NCI-H1092 (cell line): Measurements from ENCODE around the gene RASSF5.
A peak's percentile ranks its signal among the peaks of the same experiment; 100 is the strongest.

Experiments used
- DNase-seq: peaks from one replicate; lab custom pipeline; 2025; lab: John Stamatoyannopoulos, UW

The RASSF5 gene

DNA sequence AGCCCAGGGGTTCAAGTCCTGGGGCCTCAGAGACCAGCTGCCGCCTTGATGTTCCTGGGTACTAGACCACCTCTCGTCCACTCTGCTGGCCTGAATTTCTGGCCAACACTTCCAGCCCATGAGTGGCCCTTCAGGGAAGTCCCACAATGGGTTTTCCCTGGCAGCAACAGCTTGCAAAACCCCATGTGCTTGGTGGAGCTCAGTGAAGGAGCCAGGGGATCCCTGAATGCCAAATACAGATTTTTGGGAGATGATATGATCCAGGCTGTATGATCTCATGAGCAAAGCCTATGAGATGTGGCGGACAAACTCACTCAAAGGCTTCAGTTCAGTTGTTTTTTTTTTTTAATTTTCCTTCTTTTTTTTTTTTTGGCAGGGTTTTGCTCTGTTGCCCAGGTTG lies 9.6 kb upstream of the RASSF5 start:
- no peak for DNase-seq

DNA sequence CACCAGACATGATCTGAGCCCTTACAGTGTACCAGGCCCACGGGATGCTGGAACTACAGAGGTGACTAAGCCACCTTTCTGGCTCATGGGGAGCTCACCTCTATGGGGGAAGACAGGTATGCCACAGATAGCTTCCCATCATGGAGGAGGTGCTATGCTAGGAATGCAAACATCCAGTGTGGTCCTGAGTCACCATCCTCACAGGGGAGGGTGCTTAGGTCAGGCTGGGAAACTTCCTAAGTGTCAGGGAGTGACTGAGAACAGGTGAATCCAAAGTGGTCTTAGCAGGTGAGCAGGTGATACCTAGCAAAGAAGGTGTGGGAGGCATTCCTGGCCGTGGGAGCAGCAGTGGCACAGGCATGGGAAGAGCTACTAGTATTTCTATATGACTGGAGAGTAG lies 8.6 kb upstream of the RASSF5 start:
- DNase-seq: no peak

DNA sequence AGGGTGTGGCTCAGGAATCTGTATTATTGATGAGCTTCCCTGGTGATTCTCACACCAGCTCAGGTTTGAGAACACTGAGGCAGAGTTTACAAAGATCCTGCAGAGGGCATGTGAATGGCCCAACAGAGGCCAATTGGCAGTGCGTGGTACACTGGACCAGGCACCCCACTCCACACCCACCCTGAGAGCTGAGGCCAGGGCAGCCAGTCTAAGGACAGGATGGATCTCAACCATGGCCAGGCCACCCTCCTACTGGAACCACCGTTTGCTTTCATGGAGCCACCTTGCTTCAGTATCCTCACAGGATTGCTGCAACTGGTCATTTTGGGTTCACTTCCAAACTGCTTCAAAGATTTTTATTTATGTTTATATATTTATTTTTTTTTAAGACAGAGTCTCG lies 7.3 kb upstream of the RASSF5 start:
- DNase-seq: no peak

DNA sequence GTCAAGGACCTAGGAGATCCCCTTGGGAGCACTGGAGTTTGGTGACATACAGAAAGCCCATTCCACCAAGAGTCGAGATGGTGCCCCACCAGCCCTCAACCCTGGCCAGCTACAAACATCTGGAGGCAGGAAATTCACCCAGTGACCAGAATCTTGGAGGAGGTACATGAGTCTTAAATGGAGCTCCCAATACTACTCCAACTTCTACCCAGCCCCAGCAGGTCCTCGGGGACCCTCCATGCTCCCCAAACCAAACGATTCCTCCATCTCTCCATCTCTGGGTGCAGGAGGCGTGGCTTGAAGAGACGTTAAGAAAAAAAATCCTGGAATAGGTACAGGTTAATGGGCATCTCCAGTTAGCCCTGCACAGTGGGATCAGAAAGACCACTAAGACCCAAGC lies 5.5 kb upstream of the RASSF5 start:
- no peak for DNase-seq

DNA sequence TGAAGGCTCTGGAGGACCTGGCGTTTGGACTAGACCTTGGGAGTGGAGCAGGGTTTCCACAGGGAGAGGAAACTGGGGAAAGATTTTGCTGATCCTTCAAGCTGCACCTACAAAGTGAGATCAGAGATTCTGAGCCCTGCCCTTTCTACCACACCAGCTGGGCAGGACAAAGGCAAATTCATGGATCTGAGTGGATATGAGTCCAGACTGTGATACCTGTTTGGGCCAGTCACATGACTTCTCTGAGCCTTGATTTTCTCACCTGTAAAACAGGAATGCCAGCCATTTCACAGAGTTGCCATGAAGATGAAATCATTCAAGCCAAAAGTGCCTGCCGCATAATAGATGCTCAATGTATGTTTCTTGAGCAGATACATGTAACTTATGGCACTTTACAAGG lies 4.9 kb upstream of the RASSF5 start:
- DNase-seq: no peak

DNA sequence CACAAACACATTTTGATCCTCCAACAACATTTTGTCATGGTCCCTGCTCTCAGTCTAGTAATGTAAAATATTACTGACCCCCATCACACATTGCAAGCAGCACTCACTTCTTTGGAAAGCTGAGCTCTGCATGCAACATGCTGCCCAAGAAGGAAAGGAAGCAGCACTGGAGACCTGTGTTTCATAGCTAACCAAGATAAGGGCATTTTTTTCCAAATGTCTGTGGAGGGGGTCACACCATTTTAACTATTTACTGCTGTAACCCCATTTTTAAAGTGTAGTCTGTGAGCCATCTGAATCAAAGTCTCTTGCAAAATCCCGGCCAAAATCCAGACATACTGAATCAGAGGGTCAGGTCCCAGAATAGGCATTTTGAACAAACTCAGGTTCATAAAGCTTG lies 4.5 kb upstream of the RASSF5 start:
- DNase-seq: no peak

DNA sequence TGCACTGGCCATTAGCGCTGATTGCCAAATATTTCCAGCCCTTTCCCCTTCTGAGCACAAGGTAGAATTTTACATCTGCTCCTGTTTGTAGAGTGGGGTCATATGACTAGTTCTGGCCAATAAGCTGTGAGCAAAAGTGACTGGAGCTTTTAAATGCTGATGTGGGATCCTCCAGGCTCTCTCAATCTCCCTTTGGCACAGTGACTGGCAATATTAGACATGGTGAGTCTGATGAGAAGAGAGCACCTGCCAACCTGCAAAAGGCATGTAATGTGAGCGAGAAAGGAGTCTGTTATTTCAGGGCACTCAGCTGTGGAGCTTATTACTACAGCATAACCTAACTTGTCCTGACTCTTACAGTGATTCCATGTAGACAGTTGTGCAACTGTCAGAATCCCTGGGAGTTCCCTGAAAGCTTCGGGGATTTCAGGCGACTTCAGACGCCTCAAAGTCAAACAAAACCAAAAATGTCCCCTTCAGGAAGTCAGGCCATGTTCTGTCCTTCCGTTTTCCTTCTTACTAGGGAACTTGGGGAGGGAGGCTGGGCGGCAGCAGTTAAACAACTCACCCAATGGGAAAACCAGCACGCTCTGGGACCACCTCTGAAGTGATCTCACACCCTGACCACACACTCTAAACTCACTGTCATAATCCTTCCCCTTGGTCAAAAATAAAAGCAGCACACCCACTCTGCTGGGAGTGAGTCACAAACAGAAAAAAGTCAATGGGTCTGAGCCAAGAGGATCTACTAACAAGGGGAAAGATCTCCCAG lies 3.6 kb upstream of the RASSF5 start:
- no peak for DNase-seq

DNA sequence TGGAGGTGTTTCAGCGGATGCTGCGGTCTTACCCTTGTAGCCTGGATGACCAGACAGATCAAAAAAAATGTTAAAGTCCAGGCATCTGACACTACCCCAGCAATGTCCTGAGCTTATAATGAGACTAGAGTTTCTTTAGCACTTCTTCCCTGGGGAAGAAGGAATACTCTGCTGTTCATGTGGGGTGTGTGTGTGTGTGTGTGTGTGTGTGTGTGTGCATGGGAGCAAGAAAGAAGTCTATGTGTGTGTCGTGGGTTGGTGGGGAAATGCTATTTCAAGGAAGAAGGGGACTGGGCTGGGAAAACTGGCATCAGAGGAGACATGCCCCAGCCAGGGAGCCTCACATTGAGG lies 3.0 kb upstream of the RASSF5 start:
- DNase-seq: no peak

DNA sequence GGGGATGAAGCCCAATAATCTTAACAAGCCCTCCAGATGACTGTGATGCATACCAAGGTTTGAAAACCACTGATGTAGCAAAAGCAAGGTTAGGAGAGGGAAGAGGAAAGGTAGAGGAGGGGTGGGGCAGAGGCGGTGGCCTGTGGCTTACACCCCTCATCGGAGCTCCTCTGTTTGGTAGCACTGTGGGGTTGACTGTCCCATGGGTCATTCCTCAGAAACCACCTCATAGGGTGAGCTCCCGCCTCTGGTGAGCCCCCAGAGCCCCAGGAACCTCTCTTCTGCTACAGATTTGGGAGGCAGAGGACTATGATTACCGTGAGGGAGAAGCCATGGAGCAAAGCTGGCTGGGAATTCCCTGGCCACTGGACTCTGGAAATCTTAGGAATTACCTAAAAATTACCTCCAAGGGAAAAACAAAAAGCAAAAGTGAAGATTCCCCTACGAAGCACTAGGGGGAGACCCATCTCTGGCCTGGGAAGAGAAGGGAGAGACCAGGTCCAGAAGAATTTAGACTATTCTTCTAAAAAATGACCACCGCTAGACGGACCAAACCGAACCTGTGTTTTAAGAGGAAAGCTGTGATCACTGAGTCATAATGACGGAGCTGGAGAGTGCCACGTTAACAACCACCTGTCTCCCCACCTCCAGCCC lies 1.5 kb upstream of the RASSF5 start:
- no peak for DNase-seq

DNA sequence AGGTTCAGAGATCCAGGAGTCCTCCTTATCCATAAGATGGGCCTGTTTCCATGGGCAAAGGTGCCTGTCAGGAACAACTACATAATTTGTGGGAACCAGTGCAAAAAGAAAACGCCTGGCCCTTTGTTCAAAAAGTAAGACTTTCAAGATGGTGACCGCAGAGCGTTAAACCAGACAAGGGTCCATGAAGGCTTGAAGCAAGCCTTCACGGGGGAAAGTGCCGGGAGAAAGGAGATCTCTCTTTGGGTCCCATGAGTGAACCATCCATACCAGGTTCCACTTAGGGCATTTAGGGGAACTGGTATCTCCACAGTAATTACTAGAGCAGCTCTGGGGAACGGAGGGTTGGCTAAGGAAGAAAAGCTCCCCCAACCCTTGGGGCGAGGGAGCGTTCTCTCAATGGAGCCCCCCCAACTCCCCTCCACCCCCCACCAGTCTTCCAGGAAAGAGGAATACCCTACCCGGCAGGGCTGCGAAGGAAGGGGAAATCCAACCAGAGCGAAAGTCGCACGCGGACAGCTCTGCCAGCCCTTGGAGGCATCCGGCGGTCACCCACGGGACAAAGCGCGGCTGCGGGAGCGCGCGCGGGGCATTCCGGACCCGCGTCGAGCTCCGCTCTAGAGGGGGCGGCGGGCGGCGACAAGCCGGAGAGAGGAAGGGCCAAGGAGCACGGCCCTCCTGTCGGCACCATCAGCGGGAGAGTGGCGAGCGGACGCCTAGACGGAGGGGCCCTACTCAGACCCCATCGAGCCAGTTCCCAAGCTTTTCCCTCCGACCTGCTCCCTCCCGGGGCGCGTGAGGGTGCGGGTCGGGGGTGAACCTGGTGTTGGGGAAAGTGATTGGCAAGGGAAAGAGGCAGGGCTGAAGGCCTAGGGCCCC lies 687 bp upstream of the RASSF5 start:
- DNase-seq: no peak

DNA sequence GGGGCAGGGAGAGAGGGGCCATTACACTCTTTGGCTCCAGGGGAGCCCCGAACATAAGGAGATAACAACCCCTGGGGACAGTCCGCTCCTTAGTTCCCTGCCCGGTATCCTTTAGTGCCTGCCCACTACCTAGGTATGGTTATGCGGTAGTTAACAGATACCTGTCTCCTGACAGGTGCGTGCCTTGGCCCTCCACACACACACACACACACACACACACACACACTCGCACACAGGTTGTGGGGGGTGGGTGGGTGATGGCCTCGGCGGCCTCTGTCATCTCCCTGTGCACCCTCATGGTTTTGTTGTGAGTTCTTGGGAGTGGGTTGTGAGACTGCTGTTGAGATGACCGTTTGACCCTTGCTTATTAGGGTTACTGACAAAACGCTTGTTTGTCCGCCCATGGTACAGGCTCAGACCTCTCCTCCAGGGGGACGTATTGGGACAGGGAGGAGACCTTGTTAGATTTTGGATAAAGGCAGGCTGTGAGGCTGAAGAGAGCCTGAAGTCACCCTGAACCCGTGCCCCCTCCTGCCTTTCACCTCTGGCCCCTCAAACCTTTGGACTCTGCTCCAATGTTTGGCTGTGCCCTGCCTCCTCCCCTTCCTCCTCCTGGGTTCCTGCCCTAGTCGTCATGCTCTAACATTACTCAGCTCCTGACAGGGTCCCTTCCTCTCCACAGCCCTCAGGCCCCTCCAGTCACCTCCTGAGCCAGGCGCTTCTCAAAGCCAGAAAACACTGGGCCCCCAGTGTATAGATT lies 979 bp downstream of the RASSF5 start:
- DNase-seq: no peak

DNA sequence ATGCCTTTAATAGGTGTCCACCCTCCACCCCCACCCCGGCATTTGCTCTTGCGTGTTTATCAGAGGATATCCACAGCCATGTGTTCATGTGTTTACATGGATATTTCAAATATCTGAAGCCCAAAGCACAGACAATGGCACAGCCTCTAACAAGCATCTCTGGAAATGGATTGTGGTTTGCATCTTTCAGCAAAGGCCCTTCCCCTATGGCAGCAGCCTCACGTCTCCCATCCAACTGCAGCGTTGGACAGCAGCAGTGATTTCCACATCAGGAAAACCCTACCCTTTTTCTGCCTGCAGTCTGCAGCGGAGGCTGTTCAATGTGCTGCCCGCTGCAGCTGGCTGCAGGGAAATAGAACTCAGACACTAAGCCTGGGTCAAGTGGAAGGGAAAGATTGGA lies 1.6 kb downstream of the RASSF5 start:
- DNase-seq: no peak

DNA sequence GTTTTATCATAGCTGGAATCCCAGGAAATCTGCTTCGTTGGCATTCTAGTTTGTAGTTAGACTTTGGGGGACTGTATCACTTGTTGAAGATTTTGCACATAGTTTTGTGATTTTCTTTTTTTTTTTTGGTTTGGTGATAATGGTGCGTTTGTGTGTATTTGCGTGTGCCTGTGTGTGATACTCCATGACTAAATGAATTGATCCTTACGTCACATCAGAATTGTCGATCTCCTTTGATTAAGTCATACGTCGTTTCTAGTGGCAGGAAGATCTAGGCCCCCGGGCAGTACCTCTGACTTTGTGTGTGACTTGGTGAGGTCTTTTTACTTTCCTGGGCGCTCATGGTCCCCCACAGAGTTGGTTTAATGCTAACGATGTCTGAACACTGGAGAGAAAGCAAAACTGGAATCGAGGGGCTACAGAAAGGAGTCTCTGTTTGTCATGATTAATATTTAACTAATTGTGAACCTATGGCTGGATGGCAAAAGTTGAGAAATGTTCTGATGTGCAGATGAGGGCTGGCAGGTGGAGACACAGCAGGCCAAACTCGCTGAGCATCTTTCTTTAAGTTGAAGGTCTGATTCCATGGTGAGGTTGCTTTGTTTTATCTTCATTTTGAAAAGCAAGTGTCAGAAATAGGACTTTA lies 2.4 kb downstream of the RASSF5 start:
- no peak for DNase-seq

DNA sequence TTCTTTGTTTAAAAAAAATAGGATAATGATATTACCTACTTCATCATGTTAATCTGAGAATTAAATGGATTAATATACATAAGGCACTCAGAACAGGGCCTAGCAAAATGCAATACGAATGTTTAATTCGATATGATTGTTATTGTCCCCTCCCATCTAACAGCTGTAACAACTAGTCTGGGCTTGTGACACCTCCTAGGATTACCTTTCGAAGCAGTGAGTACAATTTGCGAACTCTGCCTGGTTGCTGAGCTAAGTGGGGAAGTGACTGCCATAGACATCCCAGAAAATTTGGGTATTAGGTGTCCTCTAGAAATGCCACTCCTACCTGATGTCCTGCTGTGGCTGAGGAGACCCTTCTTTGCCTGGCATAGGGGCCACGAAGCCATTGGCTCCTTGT lies 3.0 kb downstream of the RASSF5 start:
- DNase-seq: no peak

DNA sequence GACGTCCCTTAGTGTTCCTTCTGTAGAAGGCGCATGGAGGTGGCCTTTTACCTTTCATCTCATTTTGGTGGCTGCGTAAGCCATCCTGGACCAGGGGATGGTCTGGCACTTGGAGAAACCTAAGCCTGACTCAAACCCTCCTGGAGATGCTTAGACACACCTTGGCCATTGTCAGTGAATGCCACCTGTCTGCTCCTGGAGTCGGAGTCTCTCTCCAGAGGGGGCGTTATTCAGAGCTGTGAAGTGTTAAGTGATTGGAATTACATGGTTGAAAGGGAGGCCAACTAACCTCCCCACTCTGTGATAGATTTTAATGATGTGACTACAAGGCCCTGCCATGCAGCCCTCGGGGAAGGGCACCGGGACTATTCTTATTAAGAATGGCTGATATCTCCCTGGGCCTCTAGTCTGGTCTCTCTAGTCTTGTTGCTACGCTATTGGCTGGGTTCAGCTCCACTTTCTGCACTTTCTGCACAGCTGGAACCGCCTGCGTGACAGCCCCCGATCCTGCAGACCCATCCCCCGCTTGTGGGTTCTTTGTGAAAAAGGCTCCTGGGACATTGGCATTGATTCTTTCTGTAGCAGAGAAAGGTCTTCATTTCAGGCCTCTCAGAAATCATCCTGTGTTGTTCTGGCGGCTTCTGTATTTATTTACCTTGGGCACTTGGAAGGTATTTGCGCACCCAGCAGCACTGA lies 4.2 kb downstream of the RASSF5 start:
- DNase-seq: peak; percentile 16

DNA sequence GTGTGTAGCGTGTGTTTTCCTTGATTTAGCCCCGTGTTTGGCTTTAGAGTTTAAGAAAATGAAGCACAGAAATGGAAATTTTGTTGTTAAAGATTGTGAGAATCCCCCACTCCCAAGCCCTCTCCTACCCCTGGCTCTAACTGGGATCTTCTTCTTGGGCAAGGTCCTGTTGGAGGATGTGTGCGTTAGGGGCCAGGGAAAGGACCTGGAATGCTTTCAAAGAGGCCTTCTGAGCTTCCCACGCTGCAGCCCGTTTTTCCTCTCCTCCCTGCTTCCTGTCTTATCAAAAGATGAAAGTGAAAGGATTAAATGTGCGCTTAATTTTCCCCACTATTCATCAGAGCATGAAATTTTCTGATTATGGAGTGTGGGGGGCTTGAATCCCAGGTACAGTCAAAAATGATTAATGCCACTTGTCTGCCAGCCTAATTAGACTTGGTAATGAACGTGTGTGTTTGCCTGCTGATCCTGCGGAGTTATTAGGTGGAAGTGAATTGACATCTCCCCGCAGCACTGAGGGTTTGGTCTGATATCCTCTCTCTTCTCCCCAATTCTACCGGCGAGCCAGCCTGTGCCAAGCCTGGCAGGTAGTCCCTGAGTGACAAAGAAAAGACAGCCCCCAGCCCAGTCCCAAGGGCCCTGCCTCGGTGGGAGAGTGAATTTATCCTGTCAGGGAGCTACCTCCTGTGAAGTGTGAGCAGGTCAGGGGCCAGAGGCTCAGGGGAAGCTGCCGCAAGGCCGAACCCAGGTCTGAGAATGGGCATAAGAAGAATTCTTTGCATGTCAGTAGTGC lies 4.9 kb downstream of the RASSF5 start:
- DNase-seq: no peak

DNA sequence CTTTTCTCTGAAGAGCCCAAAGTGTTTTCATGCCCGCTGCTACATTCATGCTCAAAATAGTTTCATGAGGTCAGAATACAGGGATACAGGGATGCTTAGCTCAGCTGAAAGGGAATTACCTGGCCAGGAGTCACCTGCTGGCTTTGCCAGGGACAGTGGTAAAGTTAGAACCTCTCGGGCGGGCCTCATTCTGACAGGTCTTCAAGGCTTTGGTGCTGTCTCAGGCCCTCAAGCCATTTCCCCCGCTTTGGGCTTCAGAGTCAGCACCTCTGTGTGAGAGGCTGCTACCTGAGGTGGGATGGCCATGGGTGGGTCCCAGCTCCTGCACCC lies 5.5 kb downstream of the RASSF5 start:
- DNase-seq: no peak

DNA sequence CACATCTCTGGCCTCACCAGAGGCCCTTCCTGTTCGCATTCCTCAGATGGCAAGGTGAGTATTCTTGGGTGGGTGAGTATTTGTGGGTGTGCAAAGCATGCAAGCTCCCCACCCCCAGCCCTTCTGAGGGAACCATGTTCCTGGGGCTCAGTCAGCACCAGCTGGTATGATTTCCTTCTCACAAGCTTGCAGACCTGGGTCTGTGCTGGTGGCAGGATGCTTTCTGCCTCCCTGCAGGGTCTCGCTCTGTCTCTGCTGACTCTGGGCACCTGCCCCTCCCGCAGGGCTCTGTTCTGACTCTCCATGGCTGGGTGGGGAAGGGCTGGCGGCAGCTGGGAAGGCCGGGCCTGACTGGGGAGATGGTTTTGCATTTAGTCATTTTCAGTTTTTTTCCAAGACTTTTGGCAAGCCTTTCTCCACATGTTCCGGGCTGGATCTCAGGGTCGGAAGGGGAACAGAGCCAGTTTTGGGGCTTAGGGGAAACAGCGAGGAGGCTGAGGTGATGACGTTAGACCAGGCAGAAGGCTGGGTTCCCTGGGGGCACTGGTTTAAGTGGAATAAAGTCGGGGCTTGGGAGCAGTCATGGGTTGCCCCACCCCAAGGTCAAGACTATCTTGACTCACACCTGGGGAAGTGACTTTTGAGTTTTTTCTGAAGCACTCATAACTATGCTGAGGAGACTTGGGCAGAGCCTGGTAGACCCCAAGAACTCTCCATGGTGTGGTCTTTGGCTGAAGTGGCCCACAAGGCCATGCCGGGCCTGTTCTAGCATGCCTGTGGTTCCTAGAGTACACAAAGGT lies 6.2 kb downstream of the RASSF5 start:
- no peak for DNase-seq

DNA sequence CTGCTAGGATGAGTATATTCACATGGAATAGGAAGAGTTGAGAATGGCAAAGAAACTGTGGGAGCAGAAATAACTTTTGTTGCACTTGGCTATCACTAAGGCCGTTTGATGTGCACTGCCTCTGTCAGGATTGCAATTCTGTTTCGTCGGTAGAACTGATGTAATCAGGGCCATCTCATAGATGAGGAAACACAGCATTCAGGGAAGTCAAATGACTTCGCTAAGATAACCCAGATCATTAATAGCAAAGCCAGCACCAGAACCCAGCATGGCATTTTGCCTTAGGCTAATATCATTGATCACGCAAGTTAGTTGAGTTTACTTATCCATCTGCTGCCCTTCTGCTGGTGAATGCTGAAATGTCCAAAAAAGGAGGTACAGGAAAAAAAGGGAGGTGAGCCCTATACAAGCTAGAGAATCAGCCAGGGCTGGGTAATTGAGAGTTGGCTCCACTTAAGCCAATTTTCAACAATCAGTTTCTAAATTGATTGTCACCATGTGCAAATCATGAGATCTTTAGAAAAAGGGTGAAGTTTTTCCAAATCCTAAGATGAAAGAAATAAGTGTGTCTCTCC lies 7.6 kb downstream of the RASSF5 start:
- no peak for DNase-seq

DNA sequence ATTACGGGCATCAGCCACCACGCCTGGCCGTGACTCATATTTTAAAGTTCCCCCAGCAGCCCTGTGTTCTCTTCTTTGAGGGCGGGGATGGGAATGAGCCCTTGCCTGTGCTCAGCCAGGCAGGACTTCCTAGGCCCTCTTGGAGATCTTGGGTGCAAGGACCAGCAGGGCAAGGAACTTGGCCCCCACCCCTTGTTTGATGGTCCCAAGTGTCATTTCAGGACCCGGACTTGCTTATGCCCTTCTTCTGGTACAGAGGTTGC lies 9.3 kb downstream of the RASSF5 start:
- DNase-seq: no peak
